ENCODE results near the gene B3GALT2.

B3GALT2 gene

DNA sequence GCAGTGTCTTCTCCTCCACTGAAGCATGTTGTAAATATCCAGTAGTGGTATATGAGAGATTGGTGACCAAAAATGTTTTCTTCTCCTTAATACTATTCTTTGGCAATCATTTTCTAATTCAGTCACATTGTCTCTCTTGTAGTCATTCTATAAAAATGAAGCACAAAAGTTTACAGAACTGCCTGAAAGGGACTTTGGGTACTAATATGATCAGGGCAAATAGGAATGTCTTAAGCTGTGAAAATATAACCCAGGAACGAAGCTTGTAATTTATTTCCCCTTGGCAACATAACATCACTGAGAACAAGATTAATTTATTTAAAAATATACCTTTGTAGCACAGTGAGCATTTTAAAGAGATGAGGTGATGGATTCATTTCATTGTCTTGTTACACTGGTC is 4.9 kb downstream of the B3GALT2 start:
- DNase-seq: no peak

DNA sequence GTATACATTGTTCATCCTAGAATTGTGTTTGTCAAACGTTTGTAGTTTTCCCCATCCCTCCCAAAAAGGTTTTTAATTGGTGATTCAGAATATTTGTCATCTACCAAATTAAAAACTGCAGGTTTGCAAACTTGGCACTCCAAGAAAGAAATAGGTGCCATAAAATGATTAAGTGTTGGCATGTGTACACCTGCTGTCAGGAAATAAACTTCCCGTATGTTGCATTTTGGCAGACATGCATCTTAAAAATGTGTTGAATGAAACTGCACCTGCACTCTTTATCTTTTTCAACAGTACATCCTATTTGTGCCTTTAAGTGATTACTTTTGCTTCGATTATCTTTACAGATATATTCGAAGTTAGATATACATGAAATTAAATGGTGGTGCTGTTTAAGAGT is 7.3 kb downstream of the B3GALT2 start:
- no peak for DNase-seq

DNA sequence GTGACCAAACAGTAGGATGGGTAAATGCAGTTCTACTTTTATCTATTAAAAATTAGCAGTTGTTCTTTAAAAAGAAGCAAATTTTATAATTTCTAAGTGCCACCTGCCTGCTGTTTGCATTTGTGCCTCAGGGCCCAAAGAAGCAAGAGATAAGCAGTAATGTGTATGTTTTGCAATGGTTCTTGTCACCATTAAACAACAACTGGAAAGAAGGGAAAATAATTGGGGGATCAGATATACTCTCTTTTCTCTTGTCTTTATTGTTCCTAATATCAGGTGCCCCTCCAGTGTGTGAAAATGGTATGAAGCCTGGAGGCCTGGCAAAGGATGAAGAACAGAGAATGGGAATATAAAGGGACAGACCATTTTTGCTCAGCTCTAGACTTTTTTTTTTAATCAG is 9.6 kb downstream of the B3GALT2 start:
- no peak for DNase-seq

DNA sequence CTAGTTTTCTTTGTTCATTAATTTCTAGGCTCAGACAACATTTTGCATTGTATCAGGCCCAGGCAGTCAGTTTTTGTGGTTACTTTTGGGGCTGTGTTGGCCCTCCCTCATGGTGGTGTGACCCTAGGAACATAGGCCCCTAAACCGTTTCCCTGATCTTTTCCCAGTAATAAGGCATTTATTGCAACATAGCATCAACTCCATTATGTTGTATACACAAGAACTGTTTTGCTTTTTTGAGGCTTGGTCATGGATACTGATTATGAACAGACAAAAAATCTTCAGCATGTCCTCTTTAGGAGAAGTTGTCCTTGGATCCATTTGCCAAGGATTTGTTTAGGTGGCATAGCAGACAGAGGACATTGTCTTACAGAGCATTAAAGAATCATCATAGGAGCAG is 10.3 kb downstream of the B3GALT2 start:
- no peak for DNase-seq

DNA sequence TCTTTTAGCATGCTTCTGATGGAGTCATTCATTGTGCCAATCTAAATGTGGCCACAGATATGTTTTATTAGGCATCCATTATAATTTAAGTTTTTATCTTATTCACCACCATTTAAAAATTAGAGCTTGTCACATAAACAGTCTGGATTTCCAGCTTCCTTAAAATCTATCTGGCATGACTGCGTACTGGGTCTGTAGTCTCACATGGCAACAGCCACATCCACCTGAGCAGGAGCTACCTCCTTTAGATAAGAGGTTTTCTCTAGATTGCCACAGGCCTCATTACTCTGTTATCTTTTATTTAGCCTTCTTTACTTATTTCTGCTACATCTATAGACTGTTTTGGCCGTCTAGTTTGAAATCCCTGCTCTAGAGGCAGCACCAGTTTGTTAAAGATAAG is 29.1 kb downstream of the B3GALT2 start:
- DNase-seq: no peak

DNA sequence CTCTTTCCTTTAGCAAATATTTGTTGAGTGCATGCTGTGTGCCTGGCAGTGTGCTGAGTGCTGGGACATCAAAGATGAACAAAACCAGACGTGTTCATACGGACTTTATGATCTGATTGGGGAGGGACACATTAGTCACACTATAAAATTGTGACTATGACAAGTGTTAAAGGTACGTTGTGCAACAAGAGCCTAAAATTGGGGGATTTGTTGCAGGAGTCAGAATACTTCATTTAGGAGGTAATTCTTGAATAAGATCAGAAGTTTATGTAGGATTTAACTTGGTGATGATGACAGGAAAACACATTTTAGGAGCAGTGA is 29.6 kb downstream of the B3GALT2 start:
- no peak for DNase-seq

DNA sequence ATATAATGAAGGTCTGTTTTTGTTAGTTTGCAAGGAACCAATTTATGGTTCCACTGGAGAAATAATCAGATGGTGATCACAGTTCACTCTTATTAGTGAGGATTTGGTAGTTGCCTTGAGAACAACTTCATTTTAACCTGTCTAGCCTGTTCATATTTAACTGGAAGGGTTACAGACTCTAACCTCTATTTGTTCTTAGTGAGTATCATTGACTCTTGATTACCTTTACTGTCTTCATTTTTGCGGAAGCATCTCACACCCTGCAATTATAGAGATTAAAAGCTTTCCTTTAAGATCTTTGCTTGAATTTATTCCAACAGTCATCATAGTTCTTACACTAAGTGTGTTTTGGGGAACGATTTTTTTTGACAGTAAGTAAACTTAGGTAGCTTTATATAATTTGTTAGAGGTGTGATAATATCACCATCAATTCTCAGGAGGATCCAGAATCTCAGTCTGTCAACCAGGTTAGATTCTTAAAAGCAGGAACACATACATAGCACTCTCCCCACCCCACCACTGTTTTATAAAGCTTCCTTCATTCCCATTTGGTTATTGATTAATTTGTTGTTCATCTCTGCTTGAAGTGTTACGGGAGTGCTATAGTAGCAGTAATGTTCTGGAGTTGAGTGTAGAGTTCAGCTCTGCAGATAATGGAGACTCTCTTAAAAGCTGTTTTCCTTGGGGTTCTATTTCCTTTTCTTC is 30.1 kb downstream of the B3GALT2 start:
- DNase-seq: no peak

DNA sequence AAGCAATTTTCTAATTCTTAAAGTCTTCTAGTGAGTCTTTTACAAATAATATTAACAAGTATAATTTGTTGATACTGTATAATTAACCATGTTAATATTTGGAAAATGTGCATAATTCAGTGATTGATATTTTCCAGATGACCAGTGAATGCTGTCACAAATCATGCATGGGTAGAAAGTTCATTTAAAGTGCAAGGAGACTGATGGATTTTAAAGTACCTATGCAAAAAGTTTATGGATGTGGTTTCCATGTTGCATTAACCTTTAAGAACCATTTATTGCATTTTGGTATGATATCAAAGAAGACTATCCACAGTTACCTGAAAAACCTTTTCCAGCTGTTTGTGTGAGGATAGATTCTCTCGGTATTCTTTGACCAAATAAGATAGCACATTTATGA is 41.4 kb downstream of the B3GALT2 start:
- DNase-seq: no peak

DNA sequence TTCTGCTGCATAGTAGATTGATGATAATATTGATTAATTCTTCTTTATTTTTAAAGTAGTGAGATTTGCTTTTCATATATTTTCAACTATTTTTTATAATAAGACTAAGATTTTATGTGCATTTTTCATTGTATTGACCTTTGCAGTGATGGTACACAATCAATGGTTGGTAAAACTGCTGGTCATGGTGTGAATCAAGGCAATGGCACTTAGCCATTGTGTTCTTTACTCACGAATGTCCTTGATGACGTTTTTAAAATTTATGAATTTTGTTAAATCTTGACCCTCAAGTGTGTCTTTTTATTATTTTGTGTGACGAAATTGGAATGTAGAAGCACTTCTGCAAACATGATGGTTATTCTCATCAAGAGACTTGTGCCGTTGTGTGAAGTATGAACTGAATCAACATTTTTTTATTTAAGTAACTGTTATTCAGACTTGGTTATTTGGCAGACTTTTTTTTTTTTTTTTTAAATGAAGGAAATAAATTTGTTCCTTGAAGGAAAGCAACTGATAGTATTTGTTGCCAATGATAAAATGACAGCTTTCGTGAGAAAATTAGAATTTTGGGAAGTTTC is 42.0 kb downstream of the B3GALT2 start:
- no peak for DNase-seq

DNA sequence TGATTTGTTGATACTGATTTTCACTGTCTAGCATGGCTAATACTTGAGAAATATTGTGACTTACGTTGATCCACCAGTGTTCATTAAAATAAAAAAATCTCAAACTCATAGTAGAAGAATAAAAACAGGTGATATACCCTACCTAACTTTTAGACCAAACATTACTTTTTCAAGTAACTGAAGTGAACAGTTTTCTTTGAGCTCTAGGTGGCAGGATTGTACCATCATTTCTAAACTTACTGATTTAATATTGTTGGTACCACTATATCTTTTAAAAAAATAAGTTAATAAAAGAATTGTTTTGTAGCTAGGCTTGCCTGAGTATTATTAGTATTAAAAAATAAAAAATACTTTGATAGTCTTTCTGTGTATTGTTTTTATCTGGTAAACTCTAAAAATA is 43.1 kb downstream of the B3GALT2 start:
- no peak for DNase-seq

DNA sequence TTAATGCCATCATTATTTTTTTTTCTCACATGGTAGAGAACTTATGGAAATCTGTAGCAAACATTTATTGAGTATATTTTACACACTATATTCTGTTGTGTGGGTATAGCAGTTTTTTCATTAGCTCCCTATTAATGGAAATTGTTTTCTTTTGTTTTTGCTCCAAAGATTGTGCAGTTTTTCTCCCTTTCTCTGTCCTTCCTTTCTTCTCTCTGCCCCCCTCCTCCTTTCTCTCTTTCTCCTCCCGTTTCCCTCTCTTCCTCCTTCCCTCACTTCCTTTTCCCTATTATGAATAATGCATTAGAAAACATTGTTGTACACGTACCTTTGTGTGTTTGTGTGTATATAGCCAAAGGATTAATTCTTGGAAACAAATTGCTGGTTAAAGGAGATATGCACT is 44.0 kb downstream of the B3GALT2 start:
- DNase-seq: no peak

DNA sequence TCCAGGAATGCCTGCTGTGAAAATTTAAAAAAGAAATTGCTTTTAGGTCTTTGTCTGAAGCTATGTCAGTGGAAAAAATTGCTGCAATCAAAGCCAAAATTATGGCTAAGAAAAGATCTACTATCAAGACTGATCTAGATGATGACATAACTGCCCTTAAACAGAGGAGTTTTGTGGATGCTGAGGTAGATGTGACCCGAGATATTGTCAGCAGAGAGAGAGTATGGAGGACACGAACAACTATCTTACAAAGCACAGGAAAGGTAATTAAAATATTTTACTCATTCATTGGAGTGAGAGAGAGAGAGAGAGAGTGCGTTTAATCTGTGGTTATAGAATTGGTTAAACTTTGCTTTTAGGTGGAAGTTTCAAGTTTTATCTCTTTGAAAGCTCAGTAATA is 44.6 kb downstream of the B3GALT2 start:
- no peak for DNase-seq

DNA sequence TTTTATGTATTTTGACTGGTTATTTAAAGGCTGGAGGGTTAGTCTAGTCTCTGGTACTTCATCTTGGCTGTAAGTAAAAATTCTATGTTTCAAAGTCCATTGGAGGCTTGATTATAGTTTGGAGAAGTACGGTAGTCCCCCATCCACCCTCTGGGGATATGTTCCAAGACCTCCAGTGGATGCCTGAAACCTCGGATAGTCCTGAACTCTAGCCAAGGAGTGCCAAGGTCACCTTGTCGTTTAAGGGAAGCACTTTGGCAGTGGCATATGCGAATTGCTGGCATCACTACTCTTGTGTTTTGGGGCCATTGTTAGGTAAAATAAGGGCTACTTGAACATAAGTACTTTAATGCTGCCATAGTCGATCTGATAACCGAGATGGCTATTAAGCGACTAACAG is 46.2 kb downstream of the B3GALT2 start:
- no peak for DNase-seq

DNA sequence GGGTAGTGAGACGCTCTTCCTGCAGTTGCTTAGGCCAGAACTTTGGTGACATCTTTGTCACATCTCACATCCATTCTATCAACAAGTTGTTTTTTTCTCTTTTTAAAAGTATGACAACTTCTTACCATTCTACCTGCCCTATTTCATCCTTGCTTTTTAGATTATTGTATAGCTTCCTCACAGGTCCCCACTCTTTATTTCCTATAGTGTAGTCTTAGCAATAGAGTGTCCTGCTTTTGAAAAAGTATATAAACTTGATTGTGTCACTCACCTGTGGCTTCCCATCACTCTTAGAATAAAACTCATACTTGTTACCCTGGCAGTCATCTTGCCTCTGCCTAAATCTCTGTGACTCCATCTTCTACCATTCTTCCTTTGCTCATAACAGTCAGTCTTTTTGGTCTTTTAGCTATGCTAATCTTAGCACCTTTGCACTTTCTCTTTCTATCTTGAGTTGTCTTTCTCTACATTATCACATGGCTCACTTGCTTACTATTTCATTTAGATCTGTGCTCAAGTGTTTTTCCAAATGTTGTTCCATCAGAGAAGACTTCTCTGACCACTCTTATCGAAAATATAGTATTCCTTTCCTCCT is 55.0 kb downstream of the B3GALT2 start:
- no peak for DNase-seq
